Measurements from ENCODE around the gene SH3RF3.

Gene SH3RF3

GRCh38 chr2:109448946-109449788 is 320.2 kb downstream of the SH3RF3 start:
- DNase-seq (ENCODE audit: low spot score) (no peak), ATAC-seq (ENCODE audit: low read depth) (no peak)
- no peaks in the 10 kb centered on the region for H3K36me3 ChIP-seq (ENCODE audit: low read depth)
- peaks cover 7% of the 10 kb centered on the region for H3K9me3 ChIP-seq (ENCODE audit: severe bottlenecking)
- H3K4me3 ChIP-seq (ENCODE audit: severe bottlenecking), result no peak overlapping the region
- no peaks in the 10 kb centered on the region for H3K27me3 ChIP-seq (ENCODE audit: insufficient read depth, poor library complexity, severe bottlenecking)
- no peaks in the 10 kb centered on the region for H3K4me1 ChIP-seq (ENCODE audit: insufficient read depth, poor library complexity, severe bottlenecking)
- TF ChIP-seq CTCF (IDR thresholded peaks at IDR 0.05; ENCODE audit: poor library complexity, severe bottlenecking), result peak; percentile 13
- no peak overlapping the region for H3K27ac ChIP-seq (ENCODE audit: poor library complexity, severe bottlenecking)

GRCh38 chr2:109450574-109451273 is 321.7 kb downstream of the SH3RF3 start:
- ATAC-seq (ENCODE audit: low read depth) (no peak), DNase-seq (ENCODE audit: low spot score) (peak; percentile 44)
- Histone ChIP-seq H3K9me3 (ENCODE audit: severe bottlenecking) (no peaks in the 10 kb centered on the region), H3K4me1 (ENCODE audit: insufficient read depth, poor library complexity, severe bottlenecking) (no peaks in the 10 kb centered on the region), H3K27ac (ENCODE audit: poor library complexity, severe bottlenecking) (no peak overlapping the region), H3K36me3 (ENCODE audit: low read depth) (no peaks in the 10 kb centered on the region), H3K27me3 (ENCODE audit: insufficient read depth, poor library complexity, severe bottlenecking) (no peaks in the 10 kb centered on the region), H3K4me3 (ENCODE audit: severe bottlenecking) (no peak overlapping the region)
- no peak for TF ChIP-seq CTCF (IDR thresholded peaks at IDR 0.05; ENCODE audit: poor library complexity, severe bottlenecking)

- Histone ChIP-seq H3K9me3 (ENCODE audit: severe bottlenecking) (no peaks in the 10 kb centered on the region), H3K27me3 (ENCODE audit: insufficient read depth, poor library complexity, severe bottlenecking) (no peaks in the 10 kb centered on the region), H3K4me1 (ENCODE audit: insufficient read depth, poor library complexity, severe bottlenecking) (no peaks in the 10 kb centered on the region), H3K36me3 (ENCODE audit: low read depth) (no peaks in the 10 kb centered on the region), H3K27ac (ENCODE audit: poor library complexity, severe bottlenecking) (no peak overlapping the region), H3K4me3 (ENCODE audit: severe bottlenecking) (no peak overlapping the region)
- peak; percentile 15 for DNase-seq (ENCODE audit: low spot score)
- ATAC-seq (ENCODE audit: low read depth), result no peak
- TF ChIP-seq CTCF (IDR thresholded peaks at IDR 0.05; ENCODE audit: poor library complexity, severe bottlenecking), result no peak
Observed at GRCh38 chr2:109451671-109452070, 322.7 kb downstream of the SH3RF3 start.

- ATAC-seq (ENCODE audit: low read depth) (no peak), DNase-seq (ENCODE audit: low spot score) (peak; percentile 22)
- H3K27ac ChIP-seq (ENCODE audit: poor library complexity, severe bottlenecking), result no peak overlapping the region
- H3K9me3 ChIP-seq (ENCODE audit: severe bottlenecking), result no peaks in the 10 kb centered on the region
- no peak overlapping the region for H3K4me3 ChIP-seq (ENCODE audit: severe bottlenecking)
- H3K4me1 ChIP-seq (ENCODE audit: insufficient read depth, poor library complexity, severe bottlenecking), result no peaks in the 10 kb centered on the region
- TF ChIP-seq CTCF (IDR thresholded peaks at IDR 0.05; ENCODE audit: poor library complexity, severe bottlenecking), result no peak
- no peaks in the 10 kb centered on the region for H3K36me3 ChIP-seq (ENCODE audit: low read depth)
- H3K27me3 ChIP-seq (ENCODE audit: insufficient read depth, poor library complexity, severe bottlenecking), result no peaks in the 10 kb centered on the region
Observed at GRCh38 chr2:109452318-109453305, 323.6 kb downstream of the SH3RF3 start.

All from RWPE2 (cell line).